Tibial artery (tissue), 4 donors: ENCODE results near the gene RNU6-7.

ENCODE experiments used
- DNase-seq, 2 donors: peaks; one replicate each; pipeline ENCODE4 v3.0.0-alpha.2; 2019
- H3K27ac ChIP-seq, 2 donors: fragments of 200-600 bp; sonication (generic) in 1 of 2; 1 replicate in 1 of 2; 2 replicates in 1 of 2; pipeline ENCODE4 v1.5.1; 2018 to 2019; ENCODE audit warnings: mild to moderate bottlenecking in 1 of 2
- H3K27me3 ChIP-seq, 2 donors: fragments of 200-600 bp; sonication (generic) in 1 of 2; one replicate each; pipeline versions ENCODE4 v1.5.1 to v1.6.0; 2016 to 2019
- H3K36me3 ChIP-seq, 3 donors: fragments of 200-600 bp; sonication (generic) in 2 of 3; one replicate each; pipeline ENCODE4 v1.5.1; 2016 to 2019; ENCODE audit warnings: mild to moderate bottlenecking in 2 of 3
- H3K4me1 ChIP-seq, 4 donors: fragments of 200-600 bp; sonication (generic) in 2 of 4; 1 replicate in 3 of 4; 2 replicates in 1 of 4; pipeline ENCODE4 v1.5.1; 2016 to 2019
- H3K4me3 ChIP-seq, 2 donors: fragments of 200-600 bp; sonication (generic) in 1 of 2; 1 replicate in 1 of 2; 2 replicates in 1 of 2; pipeline ENCODE4 v1.5.1; 2018 to 2019; ENCODE audit warnings: mild to moderate bottlenecking in 2 of 2
- H3K9me3 ChIP-seq, 3 donors: fragments of 200-600 bp; sonication (generic) in 1 of 3; one replicate each; pipeline ENCODE4 v1.5.1; 2016 to 2019
- intact Hi-C: fragments of 100-400 bp; cut with DNase I; formaldehyde crosslinking; loops from one replicate; pipeline ENCODE4 v1.15.0; 2023; ENCODE audit warnings: low total_unique reads
- TF ChIP-seq, protein P1 (sequence below), 2 experiments: fragments of 200-600 bp in 1 of 2; fragments of 450-650 bp in 1 of 2; IDR thresholded peaks; one replicate each; pipeline ENCODE4 v1.5.1; 2017 to 2019; ENCODE audit warnings: antibody characterized with exemption in 2 of 2, mild to moderate bottlenecking in 1 of 2, moderate library complexity in 1 of 2

RNU6-7 gene

DNA sequence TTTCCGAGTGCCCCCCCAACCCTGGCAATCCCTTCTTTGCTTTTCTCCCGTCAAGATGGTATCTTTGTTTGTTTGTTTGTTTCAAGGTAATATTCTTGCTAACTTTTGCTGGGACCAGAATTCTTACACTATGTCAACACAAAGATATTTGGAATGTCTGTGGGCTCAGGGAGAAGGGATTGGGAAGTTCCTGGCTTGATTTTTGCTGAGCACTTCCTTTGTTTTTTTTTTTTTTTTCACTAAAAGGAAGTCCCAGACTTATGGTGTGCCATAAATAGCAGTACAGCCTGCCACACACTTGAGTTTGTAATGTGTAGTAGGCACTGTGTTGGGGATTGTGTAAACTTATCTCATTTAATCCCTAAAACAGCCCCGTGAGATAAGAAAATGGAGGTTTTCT is 11.2 kb upstream of the RNU6-7 start:
- intact Hi-C loops, result no loop called here
- no peak overlapping the region for H3K27ac ChIP-seq
- no peaks in the 10 kb centered on the region for H3K36me3 ChIP-seq
- no peaks in the 10 kb centered on the region for H3K4me1 ChIP-seq
- no peaks in the 10 kb centered on the region for H3K27me3 ChIP-seq
- DNase-seq, result no peak
- TF ChIP-seq, protein P1, sequence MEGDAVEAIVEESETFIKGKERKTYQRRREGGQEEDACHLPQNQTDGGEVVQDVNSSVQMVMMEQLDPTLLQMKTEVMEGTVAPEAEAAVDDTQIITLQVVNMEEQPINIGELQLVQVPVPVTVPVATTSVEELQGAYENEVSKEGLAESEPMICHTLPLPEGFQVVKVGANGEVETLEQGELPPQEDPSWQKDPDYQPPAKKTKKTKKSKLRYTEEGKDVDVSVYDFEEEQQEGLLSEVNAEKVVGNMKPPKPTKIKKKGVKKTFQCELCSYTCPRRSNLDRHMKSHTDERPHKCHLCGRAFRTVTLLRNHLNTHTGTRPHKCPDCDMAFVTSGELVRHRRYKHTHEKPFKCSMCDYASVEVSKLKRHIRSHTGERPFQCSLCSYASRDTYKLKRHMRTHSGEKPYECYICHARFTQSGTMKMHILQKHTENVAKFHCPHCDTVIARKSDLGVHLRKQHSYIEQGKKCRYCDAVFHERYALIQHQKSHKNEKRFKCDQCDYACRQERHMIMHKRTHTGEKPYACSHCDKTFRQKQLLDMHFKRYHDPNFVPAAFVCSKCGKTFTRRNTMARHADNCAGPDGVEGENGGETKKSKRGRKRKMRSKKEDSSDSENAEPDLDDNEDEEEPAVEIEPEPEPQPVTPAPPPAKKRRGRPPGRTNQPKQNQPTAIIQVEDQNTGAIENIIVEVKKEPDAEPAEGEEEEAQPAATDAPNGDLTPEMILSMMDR (IDR thresholded peaks at IDR 0.05), result no peak
- no peaks in the 10 kb centered on the region for H3K9me3 ChIP-seq
- no peak overlapping the region for H3K4me3 ChIP-seq

DNA sequence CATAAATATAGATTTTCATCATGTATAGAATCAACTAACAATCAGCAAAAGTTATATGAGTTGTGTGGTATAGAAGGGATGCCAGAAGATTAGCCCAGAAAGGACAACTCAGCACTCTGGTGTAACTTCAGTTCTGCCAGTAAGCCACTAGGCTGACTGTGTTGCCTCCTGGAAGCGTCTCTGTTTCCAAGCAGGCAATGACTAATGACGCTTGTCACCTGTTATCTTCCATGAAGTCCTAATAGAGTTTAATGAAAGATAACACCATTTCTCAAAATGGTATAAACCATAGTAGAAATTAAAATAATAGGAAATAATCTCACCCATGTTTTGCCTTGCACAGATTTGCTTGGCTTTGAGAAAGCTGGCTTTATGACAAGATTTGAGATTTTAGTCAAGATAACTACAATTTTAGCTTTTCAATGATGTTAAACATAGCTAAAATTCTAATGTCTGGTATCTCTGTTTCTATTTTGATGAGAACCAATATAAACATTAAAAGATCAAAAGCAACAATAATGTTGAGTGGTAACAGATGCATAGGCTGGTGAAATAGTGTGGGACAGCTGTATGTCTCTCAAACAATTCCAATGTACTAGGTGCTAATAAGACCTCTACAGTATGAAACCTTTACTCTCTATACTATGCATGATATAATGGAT is 9.0 kb upstream of the RNU6-7 start:
- H3K4me3 ChIP-seq, result no peak overlapping the region
- intact Hi-C loops, result no loop called here
- no peak for DNase-seq
- no peaks in the 10 kb centered on the region for H3K36me3 ChIP-seq
- no peaks in the 10 kb centered on the region for H3K9me3 ChIP-seq
- H3K27ac ChIP-seq, result no peak overlapping the region
- no peaks in the 10 kb centered on the region for H3K4me1 ChIP-seq
- TF ChIP-seq, protein P1 (IDR thresholded peaks at IDR 0.05), result no peak
- H3K27me3 ChIP-seq, result no peaks in the 10 kb centered on the region

DNA sequence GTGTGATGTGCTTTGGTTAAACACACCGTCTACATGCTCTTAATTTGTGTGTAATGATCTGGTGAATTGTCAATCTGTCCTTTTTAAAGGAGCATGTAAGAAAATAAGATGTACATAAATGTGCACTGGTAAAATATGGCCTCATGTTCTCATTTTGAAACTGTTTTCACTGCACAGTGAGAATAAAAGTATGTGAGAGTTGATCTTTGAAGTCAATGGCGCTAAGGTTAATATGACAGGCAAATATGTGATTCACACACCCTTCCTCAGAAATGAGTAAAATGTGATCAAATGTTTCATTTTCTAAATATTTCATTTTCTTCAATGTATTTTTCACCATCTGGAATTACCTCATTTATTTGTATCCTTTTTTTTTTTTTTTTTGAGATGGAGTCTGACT is 8.3 kb upstream of the RNU6-7 start:
- Histone ChIP-seq H3K4me3 (no peak overlapping the region), H3K27me3 (no peaks in the 10 kb centered on the region), H3K4me1 (no peaks in the 10 kb centered on the region), H3K9me3 (no peaks in the 10 kb centered on the region), H3K27ac (no peak overlapping the region), H3K36me3 (no peaks in the 10 kb centered on the region)
- intact Hi-C loops, result no loop called here
- DNase-seq, result no peak
- TF ChIP-seq, protein P1 (IDR thresholded peaks at IDR 0.05), result no peak

DNA sequence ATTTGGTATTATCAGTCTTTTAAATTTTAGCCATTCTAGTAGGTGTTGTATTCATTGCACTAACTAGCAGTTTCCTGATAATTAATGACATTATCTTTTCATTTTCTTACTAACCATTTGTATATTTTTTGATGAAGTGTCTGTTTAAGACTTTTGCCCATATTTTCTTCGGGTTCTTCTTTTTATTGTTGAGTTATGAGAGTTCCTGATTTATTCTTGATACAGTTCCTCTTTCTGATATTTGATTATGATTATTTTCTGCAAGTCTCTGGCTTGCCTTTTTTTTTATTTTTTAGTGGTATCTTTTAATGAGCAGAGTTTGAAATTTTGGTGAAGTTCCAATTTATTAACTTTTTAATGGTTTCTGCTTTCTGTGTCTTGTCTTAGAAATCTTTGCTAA is 6.2 kb upstream of the RNU6-7 start:
- no peaks in the 10 kb centered on the region for H3K27me3 ChIP-seq
- peaks cover 0 to under 1% (median 0%) of the 10 kb centered on the region in 4 donors for H3K4me1 ChIP-seq
- H3K36me3 ChIP-seq, result no peaks in the 10 kb centered on the region
- H3K9me3 ChIP-seq, result no peaks in the 10 kb centered on the region
- TF ChIP-seq, protein P1 (IDR thresholded peaks at IDR 0.05), result no peak
- no peak overlapping the region for H3K27ac ChIP-seq
- no peak overlapping the region for H3K4me3 ChIP-seq
- intact Hi-C loops, result no loop called here
- DNase-seq, result no peak

DNA sequence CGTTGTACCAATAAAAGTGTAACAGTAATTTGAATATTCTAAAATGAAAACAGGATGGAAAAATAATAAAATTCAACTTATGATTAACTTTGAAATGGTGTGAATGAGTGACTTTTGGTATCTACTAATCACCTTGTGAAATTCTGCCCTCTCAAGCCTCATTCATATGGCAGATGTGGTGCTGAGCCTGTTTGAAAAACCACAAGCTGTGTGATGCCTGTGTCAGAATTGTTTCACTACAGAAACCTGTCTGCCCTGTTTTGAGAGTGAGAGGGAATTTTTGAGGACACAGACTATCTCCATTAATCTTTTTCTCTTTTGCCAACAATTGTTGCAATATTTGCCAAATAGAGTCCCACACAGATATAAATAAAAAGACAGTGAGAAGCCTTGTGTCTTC is 3.9 kb upstream of the RNU6-7 start:
- no peak overlapping the region for H3K27ac ChIP-seq
- no peak overlapping the region for H3K4me3 ChIP-seq
- peaks cover 0 to 15% (median 0%) of the 10 kb centered on the region in 4 donors for H3K4me1 ChIP-seq
- no peaks in the 10 kb centered on the region for H3K9me3 ChIP-seq
- intact Hi-C loops, result no loop called here
- no peaks in the 10 kb centered on the region for H3K27me3 ChIP-seq
- no peaks in the 10 kb centered on the region for H3K36me3 ChIP-seq
- no peak for DNase-seq
- TF ChIP-seq, protein P1 (IDR thresholded peaks at IDR 0.05), result no peak
